ENCODE data around the gene CACNA1B. TPM values are rescaled to one million over a fixed set of nuclear protein-coding genes. Genes with fewer than 3 reads are reported as not detected.

CACNA1B gene
- total RNA-seq, 1 donor from 2014 or later = not detected

DNA sequence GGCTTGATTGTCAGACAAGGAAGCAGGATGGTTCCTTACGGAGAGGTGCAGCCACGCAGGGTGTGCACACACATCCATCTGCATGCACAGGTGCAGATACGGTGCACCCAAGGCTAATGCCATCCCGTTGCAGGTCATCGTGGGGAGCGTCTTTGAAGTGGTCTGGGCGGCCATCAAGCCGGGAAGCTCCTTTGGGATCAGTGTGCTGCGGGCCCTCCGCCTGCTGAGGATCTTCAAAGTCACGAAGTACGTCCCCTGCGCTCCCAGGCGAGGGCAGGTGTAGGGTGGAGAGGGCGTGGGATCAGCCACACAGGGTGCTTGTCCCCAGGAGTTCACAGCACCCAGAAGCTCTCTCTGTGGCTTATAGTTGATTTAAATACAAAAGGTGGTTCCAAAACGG, 106.4 kb downstream of the CACNA1B start:
- intact Hi-C loops (cut with micrococcal nuclease) = no loop called here

DNA sequence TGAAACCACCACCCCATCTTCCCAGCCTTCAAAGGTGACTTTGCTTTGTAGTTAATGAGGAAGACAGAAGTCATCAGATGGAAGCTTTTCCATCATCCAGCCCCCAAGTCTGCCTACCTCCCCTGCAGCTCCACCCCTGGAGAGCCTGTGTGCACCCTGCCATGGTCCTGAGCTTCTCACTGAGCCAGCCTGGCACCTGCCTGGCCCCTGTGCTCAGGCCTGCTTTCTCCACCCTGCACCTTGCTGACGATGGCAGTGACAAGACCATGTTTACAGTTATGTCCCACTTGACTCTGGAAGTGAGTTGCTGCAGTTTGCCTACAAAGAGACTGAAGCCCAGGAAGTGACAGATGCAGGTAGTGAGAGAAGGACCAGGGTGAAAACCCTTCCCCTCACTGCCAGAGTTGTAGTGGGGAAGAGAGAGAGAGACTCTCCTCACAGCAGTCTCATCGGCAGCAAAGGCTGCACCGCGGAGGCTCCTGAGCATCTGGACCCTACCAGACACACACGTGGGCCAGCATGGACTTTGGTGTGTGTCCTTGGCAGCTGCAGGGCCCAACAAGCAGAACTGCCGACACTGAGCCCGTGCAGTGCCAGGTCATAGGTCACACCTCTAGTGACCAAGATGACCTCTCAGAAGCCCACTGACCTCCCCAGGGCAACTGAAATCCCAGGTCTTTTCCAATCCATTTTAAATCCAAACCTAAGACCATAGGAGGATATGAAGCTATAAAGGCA, 107.1 kb downstream of the CACNA1B start:
- intact Hi-C loops (cut with micrococcal nuclease) = no loop called here

DNA sequence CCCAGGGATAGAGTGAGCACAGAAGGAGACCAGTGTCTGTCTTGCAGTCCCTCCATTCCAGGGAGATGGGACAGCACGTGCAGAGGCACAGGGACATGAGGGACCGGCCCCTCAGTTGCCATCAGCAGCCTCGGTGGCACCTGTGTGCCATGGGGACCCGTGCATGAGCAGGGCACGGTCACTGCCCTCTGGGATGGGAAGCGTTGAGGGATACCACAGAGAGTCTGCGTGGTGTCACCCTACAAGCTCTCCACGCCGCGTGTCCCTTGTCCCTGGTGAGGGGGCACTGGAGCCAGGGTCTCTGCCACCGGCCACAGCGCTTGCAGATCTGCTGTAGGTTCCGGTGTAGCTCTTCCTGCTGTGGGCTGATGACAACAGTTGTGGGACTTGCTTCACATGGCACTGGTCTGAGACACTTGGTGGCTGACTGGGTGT, 108.1 kb downstream of the CACNA1B start:
- intact Hi-C loops (cut with micrococcal nuclease) = no loop called here

DNA sequence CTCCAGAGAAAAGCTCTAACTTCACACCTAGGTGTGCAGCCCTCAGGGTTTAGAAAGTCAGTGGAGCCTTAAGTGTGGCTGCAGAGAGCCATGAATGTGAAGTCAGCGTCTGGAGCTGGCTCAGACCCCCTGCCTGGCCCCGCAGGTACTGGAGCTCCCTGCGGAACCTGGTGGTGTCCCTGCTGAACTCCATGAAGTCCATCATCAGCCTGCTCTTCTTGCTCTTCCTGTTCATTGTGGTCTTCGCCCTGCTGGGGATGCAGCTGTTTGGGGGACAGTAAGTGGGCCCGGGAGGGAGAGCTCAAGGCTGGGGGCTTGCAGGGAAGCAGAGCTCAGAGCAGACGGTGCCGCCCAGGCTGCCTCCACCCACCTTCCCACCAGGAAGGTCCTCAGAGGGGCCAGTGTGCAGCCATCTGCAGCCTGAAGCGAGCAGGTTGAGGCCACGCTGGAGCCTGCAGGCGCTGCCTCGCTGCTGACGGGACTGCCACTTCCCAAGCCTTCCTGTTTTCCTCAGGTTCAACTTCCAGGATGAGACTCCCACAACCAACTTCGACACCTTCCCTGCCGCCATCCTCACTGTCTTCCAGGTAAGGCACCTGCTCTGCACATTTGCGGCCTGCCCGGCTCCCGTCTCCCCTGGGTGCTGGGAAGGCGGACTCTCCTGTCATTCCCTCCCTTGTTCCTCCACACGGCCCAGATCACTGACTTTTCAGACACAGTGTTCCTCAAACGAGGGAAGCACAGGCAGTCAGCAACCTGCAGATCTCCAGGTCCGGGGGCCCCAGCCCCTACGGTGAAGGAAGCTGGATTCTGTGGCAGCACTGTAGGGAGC, 108.9 kb downstream of the CACNA1B start:
- intact Hi-C loops (cut with micrococcal nuclease) = no loop called here

DNA sequence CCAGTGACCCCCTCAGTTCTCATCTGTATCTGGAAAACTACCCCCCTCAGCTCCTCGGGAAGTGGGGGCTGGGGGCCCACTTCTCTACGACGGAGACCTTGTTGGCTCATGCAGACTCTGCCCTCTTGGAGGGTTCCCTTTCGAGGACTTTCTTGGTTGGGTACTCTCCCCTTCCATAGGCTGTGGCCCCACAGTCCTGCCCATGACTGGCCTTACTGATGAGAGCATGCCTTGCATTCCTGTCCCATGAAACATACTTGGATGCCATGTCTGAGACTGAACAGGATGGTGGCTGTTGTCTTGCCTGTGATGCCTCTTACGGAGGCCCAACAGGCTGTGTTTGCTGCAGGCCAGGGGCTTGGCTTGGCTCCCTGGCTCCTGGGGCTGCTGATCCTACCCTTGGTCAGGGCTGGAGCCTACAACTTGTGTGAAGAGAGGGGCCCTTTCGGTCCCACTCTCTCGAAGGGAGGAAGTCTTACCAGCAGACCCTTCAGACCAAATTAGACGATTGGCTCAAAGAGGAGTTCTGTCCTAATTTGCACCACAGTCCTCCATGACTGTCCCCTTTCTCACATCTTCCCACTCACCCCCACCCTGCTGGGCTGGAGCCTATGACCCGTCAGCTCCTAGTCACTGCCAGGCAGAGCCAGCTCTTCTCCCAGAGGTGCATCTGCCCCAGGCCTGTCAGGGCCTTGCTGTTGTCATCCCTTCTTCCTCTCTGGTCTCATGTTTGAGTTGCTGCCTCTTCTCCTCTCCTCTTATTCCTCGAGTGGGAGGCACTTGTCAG, 109.9 kb downstream of the CACNA1B start:
- intact Hi-C loops (cut with micrococcal nuclease) = no loop called here

DNA sequence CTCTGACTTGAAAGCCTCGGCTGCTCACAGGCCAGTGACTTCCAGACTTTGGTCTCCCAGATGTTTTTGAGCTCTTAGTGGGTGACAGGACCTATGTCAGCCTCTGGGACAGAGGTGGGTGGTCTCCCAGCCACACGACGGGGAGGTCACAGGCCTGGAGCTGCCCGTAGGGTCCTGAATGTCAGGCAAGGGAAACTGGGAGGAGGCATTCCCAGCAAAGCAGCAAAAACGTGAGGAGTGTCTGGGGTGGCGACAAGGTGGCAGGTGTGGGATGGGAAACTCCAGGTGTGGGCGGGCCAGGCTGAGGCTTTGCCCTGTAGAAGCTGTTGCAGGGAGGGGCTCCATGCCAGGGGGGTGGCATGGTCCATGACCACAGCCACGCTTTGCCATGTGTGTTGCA, 110.5 kb downstream of the CACNA1B start:
- intact Hi-C loops (cut with micrococcal nuclease) = no loop called here

DNA sequence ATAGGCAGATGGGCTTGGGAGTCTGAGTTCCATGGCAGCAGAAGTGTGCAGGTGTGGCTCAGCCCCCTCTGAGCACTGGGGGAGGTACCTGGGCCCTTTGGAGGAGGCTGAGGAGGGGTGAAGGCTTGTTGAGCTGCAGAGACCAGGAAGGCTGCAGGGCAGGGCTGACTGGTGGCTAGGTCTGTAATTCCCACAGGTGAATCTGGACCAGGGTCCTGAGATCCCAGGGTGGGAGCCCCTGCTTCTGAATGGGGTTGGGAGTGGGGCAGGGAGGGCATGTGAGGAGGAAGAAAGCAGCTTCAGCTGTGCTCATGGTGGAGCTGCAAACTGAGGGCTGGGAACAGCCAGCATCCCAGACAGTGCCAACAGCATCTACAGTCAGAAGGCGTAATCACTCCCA, 111.1 kb downstream of the CACNA1B start:
- intact Hi-C loops (cut with micrococcal nuclease) = no loop called here

DNA sequence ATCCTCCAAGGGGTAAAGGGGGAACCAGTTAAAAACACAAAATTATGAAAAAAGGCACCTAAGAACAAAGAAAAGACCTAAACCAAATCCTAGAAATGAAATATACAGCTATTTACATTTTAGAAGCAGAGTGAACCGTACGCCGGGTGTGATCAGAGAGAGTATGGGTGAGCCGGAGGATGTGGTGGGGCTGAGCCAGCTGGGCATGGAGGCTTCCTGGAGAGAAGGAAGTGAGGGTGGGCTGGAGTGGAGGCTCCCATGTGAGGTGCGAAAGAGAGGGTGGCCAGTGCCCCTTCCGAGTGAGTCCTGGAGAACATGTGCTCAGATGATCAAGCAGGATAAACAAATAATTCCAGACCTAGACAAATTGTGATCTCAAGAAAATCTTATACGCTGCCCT, 111.6 kb downstream of the CACNA1B start:
- intact Hi-C loops (cut with micrococcal nuclease) = no loop called here

DNA sequence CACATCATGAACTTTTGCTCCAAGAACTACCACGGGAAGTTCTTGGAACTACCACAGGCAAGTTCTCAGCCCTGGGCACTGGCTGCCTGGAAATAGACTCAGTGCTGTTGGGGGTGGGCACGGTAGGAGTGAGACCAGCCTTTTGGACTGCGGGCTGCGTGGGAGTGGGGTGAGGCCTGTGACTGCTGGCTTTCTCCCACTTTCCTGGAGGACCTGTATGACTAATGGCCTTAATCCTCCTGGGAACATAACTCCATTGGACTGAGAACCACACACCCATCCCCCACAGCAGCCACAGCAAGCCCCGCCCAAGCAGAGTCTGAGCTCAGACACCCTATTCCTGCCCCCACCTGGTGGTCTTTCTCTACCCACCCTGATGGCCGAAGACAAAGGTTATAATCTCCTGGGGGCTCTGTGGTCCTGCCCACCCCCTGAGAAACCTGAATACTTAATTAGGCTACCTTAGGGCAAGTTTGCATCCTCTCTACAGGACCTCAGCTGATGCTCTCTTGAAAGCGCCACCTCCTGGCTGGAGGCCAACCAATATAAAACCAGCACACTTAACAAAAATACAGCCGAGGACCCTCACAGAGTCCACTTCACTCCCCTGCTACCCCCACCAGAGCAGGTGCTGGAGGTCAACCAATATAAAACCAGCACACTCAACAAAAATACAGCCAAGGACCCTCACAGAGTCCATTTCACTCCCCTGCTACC, 112.6 kb downstream of the CACNA1B start:
- intact Hi-C loops (cut with micrococcal nuclease) = no loop called here

DNA sequence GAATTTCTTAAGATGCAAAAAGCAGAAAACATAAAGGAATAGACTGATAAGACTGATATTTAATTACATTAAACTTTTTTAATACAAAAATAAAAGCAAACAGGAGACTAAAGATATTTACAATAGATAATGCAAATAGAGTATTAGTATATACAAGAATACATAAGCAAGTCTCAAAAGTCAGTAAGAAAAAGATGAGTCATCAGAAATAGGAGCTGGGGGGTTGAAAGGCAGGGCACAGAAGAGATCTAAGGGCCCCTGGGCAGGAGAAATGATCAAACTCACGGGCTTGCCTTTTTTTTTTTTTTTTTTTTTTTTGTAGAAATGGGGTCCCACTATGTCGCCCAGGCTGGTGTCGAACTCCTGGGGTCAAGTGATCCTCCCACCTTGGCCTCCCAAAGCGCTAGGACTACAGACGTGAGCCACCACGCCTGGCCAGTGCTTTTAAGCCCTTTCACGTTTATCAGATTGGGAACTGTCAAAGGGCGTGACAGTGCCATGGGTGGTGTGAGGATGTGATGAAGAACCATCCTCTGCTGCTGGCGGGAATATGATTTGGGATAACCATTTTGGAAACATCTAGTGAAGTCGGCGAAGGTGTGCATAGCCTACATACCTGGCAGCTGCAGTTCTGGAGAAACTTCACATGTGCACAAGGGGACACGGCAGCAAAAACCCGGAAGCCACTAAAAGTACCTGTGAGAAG, 126.1 kb downstream of the CACNA1B start:
- intact Hi-C loops (cut with micrococcal nuclease) = no loop called here

DNA sequence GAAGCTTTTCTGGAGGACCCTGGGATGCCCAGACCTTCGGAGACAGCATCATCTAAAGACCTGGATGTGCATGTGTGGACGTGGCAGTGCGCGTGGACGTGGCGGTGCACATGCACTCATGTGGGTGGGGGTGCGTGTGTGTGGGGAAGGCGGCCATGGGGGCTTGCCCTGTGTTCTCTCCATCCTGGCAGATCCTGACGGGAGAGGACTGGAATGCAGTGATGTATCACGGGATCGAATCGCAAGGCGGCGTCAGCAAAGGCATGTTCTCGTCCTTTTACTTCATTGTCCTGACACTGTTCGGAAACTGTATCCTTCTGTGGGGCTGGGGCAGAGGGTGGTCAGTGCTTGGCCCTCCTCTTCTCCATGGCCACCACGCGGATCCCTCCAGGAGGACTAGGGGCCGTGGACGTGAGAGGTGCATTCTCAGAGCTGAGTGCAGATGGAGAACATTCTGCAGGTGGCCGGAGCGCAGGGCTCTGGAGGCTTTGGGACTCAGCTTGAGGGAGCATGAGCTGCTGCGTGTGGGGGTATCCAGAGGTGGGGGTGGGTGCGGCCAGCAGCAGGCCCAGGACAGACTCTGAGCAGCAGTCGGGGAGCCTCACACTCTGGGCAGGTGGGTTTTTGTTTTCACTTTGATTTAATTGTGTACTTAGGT, 129.1 kb downstream of the CACNA1B start:
- intact Hi-C loops (cut with micrococcal nuclease) = no loop called here

DNA sequence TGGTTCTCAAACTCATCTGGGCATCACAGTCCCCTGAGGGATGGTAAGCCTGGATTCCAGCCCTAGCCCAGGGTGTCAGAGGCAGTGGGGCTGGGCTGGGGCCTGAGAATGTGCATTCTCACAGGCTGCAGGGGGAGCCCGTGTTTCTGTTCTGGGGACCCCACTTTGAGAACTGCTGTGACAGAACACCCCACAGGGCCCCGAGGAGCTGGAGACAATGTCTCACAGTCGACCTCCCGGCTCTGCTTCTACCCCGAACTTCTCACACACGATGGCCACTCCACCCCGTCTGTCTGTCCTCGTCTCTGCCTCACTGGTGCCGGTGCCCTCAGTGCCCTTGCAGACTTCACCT, 130.0 kb downstream of the CACNA1B start:
- intact Hi-C loops (cut with micrococcal nuclease) = no loop called here

DNA sequence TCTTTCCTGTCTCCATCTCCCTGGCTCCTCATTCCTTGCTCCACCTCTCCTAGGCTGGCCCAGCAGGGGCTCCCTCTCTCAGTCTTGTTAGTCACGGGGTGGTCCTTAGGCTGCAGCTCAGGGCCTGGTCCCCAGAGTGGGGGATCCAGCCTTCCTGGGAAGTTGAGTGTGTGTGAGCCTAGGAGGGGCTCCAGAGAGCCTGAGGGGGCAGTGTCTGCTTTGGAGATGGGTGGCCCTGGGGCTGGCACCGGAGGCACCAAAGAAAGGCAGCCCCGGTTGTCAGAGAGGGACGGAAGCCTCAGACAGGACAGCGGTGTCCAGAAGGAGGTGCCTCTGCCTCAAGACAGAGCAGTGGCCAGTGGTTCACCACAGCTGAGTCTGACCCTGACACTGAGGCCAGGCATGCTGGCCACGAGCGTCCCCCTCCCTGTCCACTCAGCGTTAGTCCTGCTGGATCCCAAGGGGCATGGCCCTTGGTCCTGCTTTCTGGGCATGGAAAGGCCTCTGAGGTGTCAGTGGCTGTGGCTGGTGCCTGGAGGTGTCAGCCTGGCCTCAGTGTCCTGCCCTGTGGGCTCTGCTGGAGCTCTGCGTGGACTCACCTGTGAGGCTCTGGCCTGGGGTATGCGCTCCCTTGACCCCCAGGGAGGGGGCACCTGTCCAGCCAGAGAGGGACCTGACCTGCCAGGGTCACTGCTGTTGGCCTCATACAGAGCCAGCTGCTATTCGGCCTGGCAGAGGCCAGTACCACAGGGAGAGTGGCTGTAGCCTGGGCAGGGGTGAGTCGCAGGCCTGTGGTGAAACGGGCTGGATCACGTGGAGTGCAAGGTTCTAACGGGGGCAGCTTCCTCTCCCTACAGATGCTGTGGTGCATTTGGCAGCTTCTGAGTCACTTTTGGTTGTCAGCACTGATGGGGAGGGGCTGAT, 130.6 kb downstream of the CACNA1B start:
- intact Hi-C loops (cut with micrococcal nuclease) = no loop called here

DNA sequence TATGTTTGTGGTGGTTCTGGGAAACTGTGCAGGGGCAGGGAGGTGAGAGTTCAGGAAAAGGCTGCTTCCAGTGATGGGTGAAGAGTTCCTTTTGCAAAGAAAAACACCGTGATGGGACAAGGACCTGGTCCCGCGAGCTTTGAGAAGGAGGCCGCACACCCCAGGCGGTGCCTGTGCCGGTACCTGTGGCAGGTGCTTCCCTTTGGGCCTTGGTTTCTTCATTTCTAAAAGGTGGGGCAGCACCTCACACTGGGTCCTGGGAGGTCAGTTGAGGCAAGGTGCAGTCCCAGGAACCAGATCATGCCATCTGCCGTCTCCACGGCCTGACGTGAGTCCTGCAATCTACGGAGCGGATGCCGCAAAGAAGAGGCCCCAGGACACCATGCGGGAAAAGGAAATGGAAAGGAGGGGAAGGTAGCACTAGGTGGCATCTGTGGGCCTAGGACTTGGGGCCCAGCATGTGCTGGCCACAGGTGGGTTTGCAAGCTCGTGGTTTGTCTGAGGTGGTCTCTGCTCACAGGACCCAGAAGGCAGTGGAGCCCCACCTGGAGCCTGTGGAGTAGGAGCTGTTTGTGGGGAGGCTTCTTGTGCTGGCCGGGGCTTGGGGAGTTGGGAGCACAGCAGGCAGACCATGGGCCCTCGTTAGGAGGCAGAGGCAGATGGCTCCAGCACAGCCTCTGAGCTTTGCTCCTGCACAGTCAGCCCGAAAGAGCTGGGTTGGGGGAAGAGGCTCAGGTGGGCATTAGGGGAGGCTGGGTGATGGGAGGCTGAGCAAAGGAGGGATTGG, 131.6 kb downstream of the CACNA1B start:
- intact Hi-C loops (cut with micrococcal nuclease) = no loop called here

DNA sequence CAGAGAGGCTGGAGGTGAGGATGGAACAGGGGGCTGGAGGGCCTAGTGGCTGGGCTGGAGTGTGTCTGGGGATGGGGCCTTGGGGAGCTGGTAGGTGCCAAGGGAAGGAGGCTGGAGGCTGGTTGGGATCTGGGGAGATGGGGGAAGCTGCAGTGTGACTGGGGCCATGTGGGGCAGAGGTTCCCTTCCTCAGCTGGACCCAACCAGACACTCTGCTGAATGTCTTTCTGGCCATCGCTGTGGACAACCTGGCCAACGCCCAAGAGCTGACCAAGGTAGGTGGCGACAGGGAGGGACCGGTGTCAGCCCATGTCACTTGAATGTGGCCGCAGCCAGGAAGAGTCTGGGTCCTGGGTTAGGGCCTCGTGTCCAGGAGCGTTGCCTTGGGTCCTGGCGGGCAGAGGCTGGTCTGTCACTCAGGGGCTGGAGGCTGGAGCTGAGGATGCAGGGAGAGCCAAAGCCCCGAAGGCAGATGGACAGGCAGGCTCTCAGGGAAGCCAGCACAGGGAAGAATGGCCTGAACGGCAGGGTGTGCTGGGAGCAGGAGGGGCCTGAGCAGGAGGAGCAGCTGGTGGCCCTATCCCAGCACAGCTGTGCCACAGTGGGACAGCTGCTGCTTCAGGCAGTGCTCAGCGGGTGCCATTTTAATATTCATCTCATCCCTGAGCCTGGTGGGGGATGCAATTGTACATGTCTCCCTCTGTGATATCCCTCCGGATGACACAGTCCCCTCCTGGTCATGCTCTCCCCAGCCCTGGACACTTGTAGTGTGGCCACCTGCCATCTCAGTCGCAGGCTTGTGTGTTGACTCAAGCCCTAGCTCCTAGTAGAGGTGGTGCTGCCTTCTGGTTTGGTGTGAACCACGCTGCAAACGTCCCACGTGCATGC, 132.5 kb downstream of the CACNA1B start:
- intact Hi-C loops (cut with micrococcal nuclease) = no loop called here

DNA sequence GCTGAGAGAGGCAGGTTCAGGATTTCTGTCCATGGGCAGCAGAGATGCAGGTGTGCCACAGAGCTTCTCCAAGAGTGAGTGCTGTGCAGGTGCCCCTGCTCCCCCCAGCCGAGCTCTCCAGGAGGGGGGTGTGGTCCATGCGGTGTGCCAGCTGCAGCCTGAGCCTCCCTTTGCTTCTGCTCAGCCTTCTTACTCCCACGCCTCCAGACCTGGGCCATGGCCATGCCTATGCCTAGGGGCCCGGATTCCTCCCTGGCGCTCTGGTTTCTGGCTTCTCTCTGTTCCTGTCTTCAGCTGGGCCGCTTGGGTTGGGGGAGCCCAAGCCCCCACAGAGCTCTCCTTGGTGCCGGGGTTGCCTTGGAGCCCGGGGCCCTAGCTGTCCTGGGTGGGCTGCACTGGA, 133.3 kb downstream of the CACNA1B start:
- intact Hi-C loops (cut with micrococcal nuclease) = no loop called here

DNA sequence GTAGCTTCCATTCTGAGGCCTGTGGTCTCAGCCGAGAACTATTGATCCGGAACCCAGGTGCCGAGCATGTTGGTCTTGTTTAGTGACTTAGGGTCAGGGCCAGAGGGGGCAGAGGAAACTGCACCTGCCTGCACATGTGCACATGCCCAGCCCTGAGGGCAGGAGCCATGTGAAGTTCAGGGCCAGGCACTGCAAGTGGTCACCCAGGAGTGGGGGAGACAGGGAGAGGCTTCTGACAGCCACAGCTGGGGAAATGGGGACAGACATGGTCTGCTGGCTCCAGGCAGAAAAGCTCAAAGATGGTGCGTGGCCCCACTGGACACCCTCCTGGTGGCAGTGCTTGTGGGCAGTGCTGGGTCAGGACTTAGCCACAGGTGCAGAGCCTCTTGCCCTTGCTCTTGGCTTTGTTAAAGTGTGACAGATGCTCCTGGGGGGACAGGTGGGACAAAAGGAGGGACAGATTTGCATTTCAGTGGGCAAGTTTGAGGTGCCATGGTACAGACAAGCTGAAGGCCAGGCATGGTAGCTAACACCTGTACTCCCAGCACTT, 134.4 kb downstream of the CACNA1B start:
- intact Hi-C loops (cut with micrococcal nuclease) = no loop called here

Measured in T-helper 2 cell treated with Interferon-gamma antibody and Interleukin-4, amounts not matched to agents 100 ng/mL and 5 ng/mL, for 36 hours (primary cell).